GM18909 (cell line): ENCODE results near the gene JAKMIP3.

ENCODE experiments used
- ATAC-seq: cut with Tn5 transposase; IDR thresholded peaks from one replicate; pipeline ENCODE4 v1.9.1; 2021; ENCODE audit warnings: mild to moderate bottlenecking; ENCODE audit not compliant: unreplicated experiment, poor library complexity

The JAKMIP3 gene

DNA sequence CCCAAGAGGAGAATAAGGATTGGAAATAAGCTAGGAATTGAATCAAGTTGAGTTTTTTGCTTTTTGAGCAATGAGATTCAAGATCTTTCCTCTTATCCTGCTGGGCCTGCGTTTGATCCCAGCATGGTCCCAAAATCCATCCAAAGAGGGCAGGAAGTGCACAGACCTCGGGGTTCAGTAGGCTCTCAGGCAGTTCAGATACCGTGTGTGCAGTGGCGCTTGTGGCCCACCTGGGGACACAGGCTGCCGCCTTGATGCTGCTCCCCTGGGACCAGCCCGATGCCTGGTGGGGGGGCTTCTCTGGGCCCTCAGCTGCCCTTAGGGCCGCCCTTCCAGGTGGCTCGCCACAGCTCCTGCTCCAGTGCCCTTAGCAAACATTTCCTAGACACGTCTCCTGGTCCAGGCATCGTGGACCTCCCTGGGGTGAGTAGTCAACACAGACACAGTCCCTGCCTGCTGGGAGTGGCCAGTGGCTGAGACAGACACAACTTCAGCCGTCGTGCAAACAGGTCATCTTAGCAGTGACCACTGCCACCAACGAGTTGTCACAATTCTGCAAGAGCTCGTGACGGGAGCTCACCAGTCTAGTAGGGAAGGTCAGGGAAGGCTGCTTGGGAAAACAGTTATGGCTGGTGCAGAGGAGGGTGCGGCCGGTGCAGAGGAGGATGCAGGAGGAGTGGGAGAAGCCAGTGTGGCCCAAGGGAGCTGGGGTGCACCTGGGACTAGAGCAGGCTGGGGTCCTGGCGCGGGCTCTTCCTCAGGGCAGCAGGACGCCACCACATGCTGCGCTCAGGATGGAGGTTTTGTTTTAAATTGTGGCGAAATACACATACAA lies 21.7 kb upstream of the JAKMIP3 start:
- ATAC-seq: no peak

DNA sequence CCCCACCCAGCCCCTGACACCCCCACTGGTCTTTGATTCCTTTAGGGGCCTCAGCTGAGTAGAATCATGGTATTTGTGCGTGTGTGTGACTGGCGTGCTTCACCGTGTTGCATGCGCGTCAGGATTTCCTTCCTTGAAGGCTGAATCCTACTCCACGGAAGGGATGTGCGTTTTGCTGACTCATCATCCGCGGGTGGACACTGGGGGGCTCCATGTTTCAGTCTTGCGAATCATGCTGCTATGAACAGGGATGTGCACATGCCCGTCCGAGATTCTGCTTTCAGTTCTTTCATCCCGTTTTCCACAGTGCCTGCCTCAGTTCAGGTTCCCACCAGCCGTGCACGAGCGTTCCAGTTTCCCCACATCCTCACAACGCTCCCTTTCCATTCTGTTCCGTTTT lies 20.9 kb upstream of the JAKMIP3 start:
- ATAC-seq: no peak

DNA sequence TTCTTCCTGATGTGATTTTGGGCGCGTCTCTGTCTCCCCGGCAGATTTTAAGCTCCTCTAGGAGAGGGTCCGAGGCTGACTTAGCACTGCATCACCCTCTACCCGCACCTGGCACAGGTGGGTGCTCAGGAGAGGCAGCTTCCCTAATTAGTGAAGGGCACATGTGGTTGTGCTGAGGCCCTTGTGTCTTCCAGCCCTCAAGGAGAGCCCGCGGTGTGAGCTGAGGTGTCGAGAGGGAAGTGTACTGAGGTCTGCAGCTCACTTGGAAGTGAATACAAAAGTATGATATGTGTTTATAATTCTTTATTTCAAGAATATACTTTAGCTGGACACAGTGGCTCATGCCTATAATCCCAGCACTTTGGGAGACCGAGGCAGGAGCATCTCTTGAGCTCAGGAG lies 20.4 kb upstream of the JAKMIP3 start:
- ATAC-seq: no peak

DNA sequence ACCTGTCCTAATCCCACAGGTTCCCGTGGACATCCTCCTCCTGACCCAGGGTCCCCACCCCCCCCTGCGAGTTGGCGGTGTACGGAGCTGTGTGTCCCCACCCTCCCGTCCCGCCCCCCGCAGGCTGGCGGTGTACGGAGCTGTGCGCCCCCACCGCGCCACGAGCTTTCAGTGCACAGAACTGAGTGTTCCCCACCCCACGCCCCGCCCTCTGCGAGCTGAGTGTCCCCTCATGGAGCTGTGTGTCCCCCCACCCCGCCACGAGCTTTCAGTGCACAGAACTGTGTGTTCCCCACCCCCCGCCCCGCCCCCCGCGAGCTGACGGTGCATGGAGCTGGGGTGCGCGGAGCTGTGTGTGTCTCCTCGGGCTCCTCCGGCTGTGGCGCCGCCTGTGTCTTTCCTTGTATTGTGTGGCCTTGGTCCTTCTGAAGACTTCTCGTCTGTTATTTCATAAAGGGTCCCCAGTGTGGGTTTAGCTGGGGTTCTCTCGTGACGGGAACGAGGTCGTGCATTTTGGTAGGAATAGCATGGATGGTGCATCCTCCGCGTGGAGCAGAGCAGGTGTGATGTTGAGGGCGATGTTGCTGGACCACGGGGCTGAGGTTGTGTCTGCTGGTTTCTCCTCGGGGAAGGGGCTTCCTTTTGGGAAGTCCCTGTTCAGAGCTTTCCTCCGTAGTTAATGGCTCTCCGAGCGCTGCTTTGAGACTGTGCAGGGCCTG lies 18.0 kb upstream of the JAKMIP3 start:
- ATAC-seq: no peak

DNA sequence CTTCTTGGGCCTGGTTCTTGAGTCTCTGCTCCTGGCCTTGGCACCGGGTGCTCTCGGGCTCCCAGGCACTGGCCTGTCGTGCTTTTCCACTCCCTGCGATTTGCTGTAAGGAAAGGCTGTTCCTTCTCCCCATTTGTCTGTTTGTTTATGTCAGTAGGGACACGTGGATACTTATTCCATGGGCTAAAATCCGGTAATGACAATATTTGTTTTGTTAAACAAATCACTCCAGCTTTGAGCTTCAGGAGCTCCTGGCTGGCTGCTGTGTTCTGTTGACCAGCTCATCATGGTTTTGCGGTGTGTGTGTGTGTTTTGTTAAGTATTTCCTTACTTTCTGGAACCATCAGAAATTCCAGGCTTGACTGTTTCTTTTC lies 17.5 kb upstream of the JAKMIP3 start:
- no peak for ATAC-seq

DNA sequence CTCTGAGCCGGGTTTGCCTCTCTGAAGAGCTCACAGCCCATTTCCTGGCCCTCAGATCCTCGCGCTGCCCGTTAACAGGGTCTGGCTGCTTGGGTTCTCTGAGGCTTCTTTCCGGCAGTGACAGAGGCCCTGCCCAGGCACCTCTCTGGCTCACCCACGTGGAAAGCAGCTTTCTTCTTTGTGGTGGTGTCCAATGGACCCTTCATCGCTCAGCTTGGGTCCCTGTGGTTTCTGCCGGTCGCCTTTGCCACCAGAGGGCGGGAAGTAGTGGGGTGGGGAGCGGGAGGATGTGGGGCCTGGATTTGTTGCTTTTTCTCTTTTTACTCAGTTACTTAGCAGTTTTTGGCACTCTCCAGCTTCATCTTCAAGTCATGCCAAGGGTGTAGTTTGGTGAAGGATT lies 15.6 kb upstream of the JAKMIP3 start:
- no peak for ATAC-seq

DNA sequence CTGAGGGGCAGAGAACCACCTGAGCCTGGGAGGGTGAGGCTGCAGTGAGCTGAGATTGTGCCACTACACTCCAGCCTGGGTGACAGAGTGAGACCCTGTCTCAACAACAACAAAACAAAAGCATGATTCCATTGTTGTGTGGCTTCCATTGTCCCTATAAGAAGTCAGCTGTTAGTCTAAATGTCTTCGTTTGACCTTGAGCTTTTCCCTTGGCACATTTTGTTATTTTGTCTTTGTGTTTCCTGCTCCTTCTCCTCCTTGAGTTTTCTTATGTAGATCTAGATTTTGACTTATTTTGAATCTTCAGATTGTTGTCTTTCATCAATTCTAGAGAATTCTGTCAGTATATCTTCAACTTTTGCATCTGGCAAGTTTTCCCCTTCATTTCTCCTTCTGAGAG lies 13.6 kb upstream of the JAKMIP3 start:
- no peak for ATAC-seq

DNA sequence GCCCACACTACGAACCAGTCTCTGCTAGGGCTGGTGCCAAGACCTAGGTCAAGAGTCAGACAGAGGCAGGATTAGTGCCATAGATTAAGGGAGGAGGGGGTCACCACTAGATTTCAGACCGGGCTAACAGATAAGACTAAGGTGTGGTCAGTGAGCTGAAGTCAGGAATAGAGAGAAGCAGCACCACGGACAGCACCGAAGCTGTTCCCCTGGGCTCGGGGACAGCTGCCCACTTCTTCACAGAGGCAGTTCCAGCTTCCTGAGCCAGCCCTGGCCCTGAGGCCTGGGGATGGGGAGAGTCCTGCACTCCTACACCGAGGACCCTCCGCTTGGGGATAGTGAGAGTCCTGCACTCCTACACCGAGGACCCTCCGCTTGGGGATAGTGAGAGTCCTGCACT lies 11.2 kb upstream of the JAKMIP3 start:
- ATAC-seq: no peak

DNA sequence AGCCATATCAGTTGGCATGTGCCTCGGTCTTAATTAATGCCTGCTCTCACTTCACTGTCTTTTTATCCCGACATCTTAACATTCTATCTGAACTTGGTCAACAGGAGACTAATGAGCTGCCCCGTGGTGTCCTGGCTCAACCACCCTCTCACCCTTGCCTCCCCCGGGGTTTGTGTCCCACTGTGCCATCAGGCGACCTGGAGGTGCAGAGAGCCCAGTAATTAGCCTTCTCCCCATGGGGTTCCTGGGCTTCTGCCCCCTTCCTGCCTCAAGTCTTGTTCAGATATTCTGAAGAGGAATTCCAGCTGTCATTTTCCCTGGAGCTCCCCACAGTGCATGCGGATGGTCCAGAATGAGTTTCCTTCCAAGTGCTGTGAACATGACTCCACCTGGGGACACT lies 10.1 kb upstream of the JAKMIP3 start:
- no peak for ATAC-seq

DNA sequence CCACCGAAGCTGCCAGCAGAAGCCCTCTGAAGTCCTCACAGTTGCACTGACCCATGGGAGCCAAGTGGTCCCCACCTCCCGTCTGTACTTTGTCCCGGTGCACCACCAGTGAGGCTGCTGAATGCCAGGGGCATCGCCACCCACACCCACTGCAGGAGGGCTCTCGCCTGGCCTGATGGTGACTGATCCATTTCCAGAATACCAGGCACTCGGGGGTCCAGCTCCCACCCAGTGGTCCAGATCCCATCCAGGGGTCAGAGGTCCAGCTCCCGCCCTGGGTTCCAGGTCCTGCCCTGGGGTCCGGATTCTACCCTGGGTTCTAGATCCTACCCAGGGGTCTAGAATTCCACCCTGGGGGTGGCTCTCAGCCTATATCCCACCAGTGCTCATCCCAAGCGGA lies 9.1 kb upstream of the JAKMIP3 start:
- ATAC-seq: no peak

DNA sequence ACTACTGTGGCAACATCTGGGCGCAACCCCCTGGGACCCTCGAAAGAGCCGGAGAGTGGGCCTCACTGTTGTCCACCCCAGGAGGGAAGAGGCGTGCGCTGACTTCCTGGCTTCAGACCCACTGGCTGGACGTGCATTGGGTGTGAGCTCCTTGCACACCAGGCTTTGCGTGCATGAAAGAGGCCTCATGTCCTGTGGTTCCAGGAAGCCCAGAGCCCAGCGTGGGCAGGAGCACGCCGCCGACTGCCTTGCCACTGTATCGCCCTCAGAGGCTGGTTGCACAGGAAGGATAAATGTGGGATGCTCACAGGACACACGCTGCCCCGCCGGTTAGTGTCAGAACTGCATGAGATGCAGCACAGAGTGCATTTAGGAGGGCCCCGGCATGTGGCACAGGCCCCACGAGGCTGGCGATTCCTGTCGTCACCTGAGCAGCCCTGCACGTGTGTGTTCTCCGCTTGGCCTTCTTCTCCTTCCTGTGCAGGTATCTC lies 8.5 kb upstream of the JAKMIP3 start:
- ATAC-seq: no peak

DNA sequence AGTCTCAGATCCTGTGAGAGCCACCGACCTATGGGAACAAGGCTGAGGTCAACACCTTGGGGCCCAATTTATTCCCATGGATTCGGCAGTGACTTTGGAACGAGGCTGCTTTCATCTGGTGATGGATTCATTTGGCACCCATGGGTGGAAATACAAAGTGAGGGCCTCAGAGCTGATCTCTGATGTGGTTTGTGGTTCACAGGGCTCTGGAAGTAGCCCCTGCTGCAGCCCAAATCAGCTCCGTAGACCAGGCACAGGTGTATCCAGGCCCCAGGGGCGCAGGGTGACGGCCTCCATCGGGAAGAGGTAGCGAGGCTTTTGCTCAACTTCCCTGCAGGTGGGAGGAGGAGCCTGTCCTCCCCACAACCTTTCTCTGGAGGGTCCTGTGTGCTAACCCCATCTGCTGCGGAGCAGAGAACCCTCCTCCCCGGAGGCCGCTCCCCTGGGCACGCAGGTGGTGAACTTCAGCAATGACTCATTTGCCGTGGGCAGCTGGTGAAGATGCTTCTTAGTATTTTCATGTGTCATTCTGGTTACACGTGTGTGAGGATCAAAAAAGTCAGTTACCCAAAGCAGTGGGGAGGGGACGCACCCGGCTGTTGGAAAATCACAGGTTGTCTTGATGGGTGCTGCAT lies 7.5 kb upstream of the JAKMIP3 start:
- ATAC-seq: no peak

DNA sequence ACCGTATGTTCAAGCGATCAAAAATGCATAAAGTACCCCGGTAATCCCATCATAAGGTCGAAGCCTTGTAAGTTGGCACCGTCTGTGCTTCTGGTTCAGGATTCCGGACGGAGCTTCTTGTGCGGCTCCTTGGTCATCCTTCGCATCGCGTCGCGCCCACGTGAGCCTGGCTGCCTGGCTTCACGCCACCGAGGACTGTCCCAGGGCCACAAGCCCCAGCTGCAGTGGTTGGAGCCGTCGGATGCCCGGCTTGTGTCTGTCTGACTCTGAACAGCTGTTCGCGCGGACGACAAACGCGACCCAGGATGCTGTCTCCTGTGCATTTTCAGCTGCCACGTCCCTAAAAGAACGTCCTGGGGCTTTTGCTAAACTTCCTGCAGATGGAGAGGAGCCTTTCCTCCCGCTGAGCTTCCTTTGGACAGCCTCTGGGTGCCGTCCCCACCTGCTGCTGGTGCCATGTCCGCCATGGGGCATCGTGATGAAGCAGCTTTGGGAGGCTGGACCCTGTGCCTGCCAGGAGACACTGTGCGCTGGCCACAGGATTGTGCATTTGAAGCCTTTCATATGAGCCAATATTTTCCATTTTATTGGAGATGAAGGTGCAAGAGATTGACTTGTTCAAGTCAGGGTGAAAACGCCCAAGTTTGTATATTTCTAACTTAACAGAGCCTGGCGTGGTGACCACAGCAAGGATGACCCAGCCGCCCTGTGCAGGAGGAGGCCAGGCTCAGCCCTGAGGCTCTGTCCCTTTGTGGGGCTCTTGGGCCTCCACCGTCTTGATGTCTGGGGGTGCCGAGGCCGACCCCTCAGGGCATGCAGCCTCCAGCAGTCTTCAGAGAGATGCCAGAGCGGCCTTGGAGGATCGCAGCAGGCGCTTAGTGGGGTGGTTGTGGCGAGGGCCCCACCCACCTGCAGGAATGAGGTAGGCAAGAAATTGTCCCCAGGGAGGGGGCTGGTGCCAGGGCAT lies 6.7 kb upstream of the JAKMIP3 start:
- ATAC-seq: no peak

DNA sequence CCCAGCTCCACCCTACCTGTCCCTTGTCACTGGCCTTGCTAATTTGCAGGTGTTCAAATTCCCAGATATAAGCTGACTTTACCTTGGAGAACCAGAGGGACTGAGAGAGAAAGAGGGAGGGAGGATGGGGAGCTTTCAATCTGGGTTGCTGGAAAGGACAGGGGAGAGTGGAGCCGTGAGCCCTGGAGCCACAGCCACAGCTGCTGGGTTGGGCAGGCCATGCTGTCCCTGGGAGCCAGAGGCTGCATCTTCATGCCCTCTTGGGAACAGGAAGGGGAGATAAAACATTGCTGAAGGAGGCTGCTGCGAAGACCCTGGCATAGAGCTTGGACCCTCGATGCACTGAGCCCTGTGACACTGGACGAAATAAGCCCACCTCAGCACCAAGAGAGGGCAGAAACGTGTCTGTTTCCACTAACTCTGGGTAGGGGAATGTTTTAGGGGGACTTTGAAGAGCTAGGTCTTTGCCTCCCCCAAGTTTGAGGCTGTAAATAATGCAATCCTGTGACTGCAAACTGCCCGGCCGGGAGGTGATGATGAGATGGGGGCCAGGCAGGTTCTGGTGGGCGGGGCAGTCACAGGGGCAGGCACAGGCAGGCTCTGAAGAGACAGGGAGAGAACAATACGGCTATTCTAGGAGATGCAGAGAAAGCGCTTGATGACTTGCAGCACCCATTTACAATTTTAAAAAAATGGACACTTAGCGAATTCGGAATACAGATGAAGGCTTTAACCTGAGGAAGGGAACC lies 5.8 kb upstream of the JAKMIP3 start:
- no peak for ATAC-seq

DNA sequence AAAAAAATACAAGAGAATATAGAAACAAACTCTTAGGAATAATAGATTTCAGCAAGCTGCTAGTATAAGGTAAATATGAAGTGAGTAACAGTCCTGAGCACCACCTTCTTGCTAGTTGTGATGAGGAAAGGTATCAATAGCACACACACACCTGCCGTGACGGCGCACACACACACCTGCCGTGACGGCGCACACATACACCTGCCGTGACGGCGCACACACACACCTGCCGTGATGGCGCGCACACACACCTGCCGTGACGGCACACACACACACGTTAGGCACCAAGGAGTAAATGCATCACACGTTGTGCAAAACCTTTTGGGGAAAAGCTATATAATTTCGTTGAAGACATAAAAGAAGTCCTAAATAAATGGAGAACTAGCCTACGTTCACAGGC lies 4.7 kb upstream of the JAKMIP3 start:
- no peak for ATAC-seq

DNA sequence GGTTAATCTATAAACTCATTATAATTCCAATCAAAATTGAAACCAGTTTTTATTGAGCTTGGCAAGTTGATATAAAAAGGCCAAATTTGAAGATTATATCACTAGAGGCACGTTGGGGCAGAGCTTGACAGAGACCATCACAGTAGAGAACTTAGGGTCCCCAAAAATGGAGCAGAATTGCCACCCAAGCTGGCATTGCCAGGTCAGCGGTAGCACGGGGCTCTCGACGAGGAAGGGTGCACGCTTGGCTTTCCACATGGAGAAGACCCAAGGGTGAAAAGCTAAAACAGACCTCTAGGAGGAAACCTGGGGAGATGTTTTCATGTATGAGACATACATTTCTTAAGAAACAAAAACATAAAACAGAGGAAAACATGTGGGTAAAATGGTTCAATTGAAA lies 4.3 kb upstream of the JAKMIP3 start:
- no peak for ATAC-seq

DNA sequence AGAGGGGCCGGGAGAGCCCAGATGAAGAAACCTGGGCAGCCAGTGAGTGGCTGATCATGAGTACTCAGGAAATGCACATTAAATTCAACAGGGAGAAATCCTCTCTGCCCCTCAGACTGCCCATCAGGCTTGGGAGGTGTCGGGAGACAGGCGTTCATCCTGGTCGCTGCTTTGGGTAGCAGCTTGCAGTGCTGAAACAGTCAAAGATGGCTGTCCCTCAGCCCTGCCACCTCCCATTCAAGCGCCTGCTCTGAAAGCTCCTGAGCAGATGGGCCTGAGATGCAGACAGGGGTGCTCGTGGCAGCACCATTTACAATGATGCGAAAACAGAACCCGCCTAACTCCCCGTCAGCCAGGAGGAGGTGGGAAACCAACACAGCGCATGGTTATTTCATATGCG lies 3.6 kb upstream of the JAKMIP3 start:
- ATAC-seq: no peak

DNA sequence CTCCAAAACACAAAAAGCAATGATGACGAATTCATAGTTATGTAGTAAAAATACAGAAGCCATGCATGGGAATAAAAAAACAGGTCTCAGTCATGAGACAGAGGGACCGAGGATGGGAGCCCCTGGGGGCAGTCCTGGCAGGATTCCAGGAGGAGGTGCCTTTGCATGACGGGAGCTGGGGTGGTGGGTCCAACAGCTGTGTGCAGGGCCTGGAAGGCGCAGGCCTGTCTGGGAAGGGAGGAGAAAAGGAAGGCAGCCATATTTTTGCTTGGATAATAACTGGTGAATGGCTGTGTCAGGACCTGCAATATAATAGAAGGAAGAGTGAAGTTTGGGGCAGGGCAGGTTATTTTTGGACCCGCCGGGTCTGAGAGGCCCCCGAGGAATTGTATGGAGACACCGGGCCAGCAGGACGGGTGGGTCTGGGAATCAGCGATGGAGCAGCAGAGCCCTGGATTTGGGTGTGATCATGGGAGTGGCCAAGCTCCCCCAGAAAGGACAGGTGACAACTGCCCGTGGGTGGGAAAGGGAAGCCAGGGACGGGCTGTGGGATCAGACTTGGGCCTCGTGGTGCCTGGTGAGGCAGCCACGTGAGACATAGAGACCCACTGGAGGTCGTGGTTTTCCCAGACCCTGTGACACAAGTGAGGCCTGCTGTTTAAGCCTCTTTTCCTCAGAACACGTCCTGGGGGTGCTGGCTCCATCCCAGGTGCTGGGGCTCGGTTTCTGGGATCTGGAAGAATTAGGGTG lies 2.9 kb upstream of the JAKMIP3 start:
- ATAC-seq: no peak

DNA sequence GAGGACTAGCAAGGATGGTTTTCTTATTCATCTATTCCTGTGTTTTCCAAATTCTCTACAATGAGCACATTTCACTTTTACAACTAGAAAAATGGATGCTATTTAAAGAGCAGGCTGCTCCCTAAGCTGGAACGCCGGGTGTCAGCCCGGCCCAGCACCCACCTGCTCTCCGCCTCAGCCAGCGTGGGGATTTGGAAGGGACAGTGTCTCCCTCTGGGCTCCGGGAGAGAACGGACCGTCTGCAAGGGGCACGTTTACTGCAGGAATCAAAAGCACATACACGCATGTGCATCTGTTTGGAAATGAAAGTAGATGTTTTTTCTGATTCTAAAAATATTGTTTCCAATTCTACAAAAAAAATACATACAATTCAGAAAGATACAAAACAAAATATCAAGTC lies 2.3 kb upstream of the JAKMIP3 start:
- no peak for ATAC-seq
